Measurements from ENCODE around the gene IRF2BP2.
A peak's percentile ranks its signal among the peaks of the same experiment; 100 is the strongest.

Gene IRF2BP2

GRCh38 chr1:234629026-234629425 is 19.0 kb upstream of the IRF2BP2 start:
- ATAC-seq, result no peak
- TF ChIP-seq ESRRG (CRISPR knock-in tag; IDR thresholded peaks at IDR 0.05) (no peak), OSR1 (CRISPR knock-in tag; IDR thresholded peaks at IDR 0.05) (0 out of 2 replicates have a peak, but pooled peaks have one; percentile 18)

GRCh38 chr1:234628089-234628488 is 18.1 kb upstream of the IRF2BP2 start:
- TF ChIP-seq ZC3H10 (CRISPR knock-in tag; IDR thresholded peaks at IDR 0.05) (no peak), BACH2 (CRISPR knock-in tag; IDR thresholded peaks at IDR 0.05; ENCODE audit: borderline replicate concordance) (no peak), ZFP3 (CRISPR knock-in tag; IDR thresholded peaks at IDR 0.05) (no peak), PPARA (CRISPR knock-in tag; IDR thresholded peaks at IDR 0.05; ENCODE audit: borderline replicate concordance) (no peak), ZFP30 (CRISPR knock-in tag; IDR thresholded peaks at IDR 0.05) (no peak), CSDC2 (CRISPR knock-in tag; IDR thresholded peaks at IDR 0.05) (no peak), TOX (CRISPR knock-in tag; IDR thresholded peaks at IDR 0.05; ENCODE audit: borderline replicate concordance) (no peak), ESRRG (CRISPR knock-in tag; IDR thresholded peaks at IDR 0.05) (no peak), ARNTL (CRISPR knock-in tag; IDR thresholded peaks at IDR 0.05; ENCODE audit: borderline replicate concordance, low read depth) (no peak), POU6F1 (CRISPR knock-in tag; IDR thresholded peaks at IDR 0.05; ENCODE audit: borderline replicate concordance, low read depth) (no peak)

GRCh38 chr1:234627009-234627950 is 17.3 kb upstream of the IRF2BP2 start:
- TF ChIP-seq GLIS3 (CRISPR knock-in tag; IDR thresholded peaks at IDR 0.05) (no peak), ZFP30 (CRISPR knock-in tag; IDR thresholded peaks at IDR 0.05) (no peak), TCF4 (CRISPR knock-in tag; IDR thresholded peaks at IDR 0.05; ENCODE audit: borderline replicate concordance) (no peak), BACH2 (CRISPR knock-in tag; IDR thresholded peaks at IDR 0.05; ENCODE audit: borderline replicate concordance) (no peak), CSRNP3 (CRISPR knock-in tag; IDR thresholded peaks at IDR 0.05) (no peak), RARB (CRISPR knock-in tag; IDR thresholded peaks at IDR 0.05) (no peak), PPARA (CRISPR knock-in tag; IDR thresholded peaks at IDR 0.05; ENCODE audit: borderline replicate concordance) (no peak), ZFP3 (CRISPR knock-in tag; IDR thresholded peaks at IDR 0.05) (no peak), TOX (CRISPR knock-in tag; IDR thresholded peaks at IDR 0.05; ENCODE audit: borderline replicate concordance) (no peak), ZNF70 (CRISPR knock-in tag; IDR thresholded peaks at IDR 0.05) (no peak), ARNTL (CRISPR knock-in tag; IDR thresholded peaks at IDR 0.05; ENCODE audit: borderline replicate concordance, low read depth) (no peak)
- no peak for ATAC-seq

More at GRCh38 chr1:234628089-234628488, 18.1 kb upstream of the IRF2BP2 start:
- ATAC-seq, result peak; percentile 68

GRCh38 chr1:234626391-234626790 is 16.4 kb upstream of the IRF2BP2 start:
- ATAC-seq, result no peak
- TF ChIP-seq ZNF8 (CRISPR knock-in tag; IDR thresholded peaks at IDR 0.05) (no peak), OSR1 (CRISPR knock-in tag; IDR thresholded peaks at IDR 0.05) (no peak)

GRCh38 chr1:234624724-234625117 is 14.7 kb upstream of the IRF2BP2 start:
- peak; percentile 15 for ATAC-seq

More at GRCh38 chr1:234624724-234625117, 14.7 kb upstream of the IRF2BP2 start:
- TF ChIP-seq ZNF8 (CRISPR knock-in tag; IDR thresholded peaks at IDR 0.05) (no peak), CSDC2 (CRISPR knock-in tag; IDR thresholded peaks at IDR 0.05) (no peak), CSRNP3 (CRISPR knock-in tag; IDR thresholded peaks at IDR 0.05) (no peak), ZC3H10 (CRISPR knock-in tag; IDR thresholded peaks at IDR 0.05) (no peak), GLIS3 (CRISPR knock-in tag; IDR thresholded peaks at IDR 0.05) (no peak), ARNTL (CRISPR knock-in tag; IDR thresholded peaks at IDR 0.05; ENCODE audit: borderline replicate concordance, low read depth) (no peak), ZNF70 (CRISPR knock-in tag; IDR thresholded peaks at IDR 0.05) (no peak), BACH2 (CRISPR knock-in tag; IDR thresholded peaks at IDR 0.05; ENCODE audit: borderline replicate concordance) (no peak), TCF4 (CRISPR knock-in tag; IDR thresholded peaks at IDR 0.05; ENCODE audit: borderline replicate concordance) (no peak), ZFP3 (CRISPR knock-in tag; IDR thresholded peaks at IDR 0.05) (no peak), ISL1 (CRISPR knock-in tag; IDR thresholded peaks at IDR 0.05) (no peak)

Measured in SK-N-SH treated with all-trans-retinoic acid at 6 μM for 48 hours (cell line).